ENCODE results near the gene ARHGEF38. TPM values are rescaled to one million over a fixed set of nuclear protein-coding genes. Genes with fewer than 3 reads are reported as not detected.

The ARHGEF38 gene
- polyA plus RNA-seq, 3 donors = not detected

- H3K4me3 ChIP-seq (replicated peaks in 1 of 3; ENCODE audit: low read depth in 2 of 3, low read length in 3 of 3) = no peak overlapping the region
- peaks cover 10% of the 10 kb centered on the region for H3K4me1 Mint-ChIP-seq
- no peak overlapping the region for H3K27ac ChIP-seq (ENCODE audit: low read depth in 1 of 2, low read length in 2 of 2)
- H3K4me1 ChIP-seq (ENCODE audit: control insufficient read depth in 1 of 2, insufficient read depth in 2 of 2, low read length in 2 of 2) = no peaks in the 10 kb centered on the region
- no peaks in the 10 kb centered on the region for H3K27me3 ChIP-seq (ENCODE audit: control insufficient read depth in 2 of 2, insufficient read depth in 2 of 2, low read length in 2 of 2)
- no peaks in the 10 kb centered on the region for H4K20me1 ChIP-seq (ENCODE audit: insufficient read depth, low read length)
- H3K4me3 Mint-ChIP-seq = no peak overlapping the region
- no peak for TF ChIP-seq CTCF (IDR thresholded peaks at IDR 0.05)
- 83% methylated on average over 1 of the region's 1 CpG for WGBS (ENCODE audit: insufficient coverage)
- H3K27me3 Mint-ChIP-seq (ENCODE audit: low read depth in 3 of 3) = peaks cover 0 to 1% (median 1%) of the 10 kb centered on the region in 3 donors
- H3K36me3 ChIP-seq (replicated peaks in 1 of 2; ENCODE audit: control insufficient read depth in 1 of 2, insufficient read depth in 2 of 2, low read length in 2 of 2) = no peaks in the 10 kb centered on the region
- peaks cover 0 to 8% (median 3%) of the 10 kb centered on the region in 7 donors for H3K9me3 Mint-ChIP-seq
- no peaks in the 10 kb centered on the region for H3K79me2 ChIP-seq (ENCODE audit: insufficient read depth, low read length)
- H3K9ac ChIP-seq (ENCODE audit: insufficient read depth, low read length, poor library complexity, severe bottlenecking) = no peak overlapping the region
- no peak overlapping the region for H2AFZ ChIP-seq (ENCODE audit: insufficient read depth, low read depth, low read length, poor library complexity, severe bottlenecking)
- no peak overlapping the region for H3K4me2 ChIP-seq (replicated peaks; ENCODE audit: extremely low read depth, low read length, poor library complexity, severe bottlenecking)
- no peaks in the 10 kb centered on the region for H3K36me3 Mint-ChIP-seq
- no peak for DNase-seq
- no peak overlapping the region for H3K27ac Mint-ChIP-seq
- H3K9me3 ChIP-seq (replicated peaks in 1 of 2; ENCODE audit: control insufficient read depth in 1 of 2, insufficient read depth in 1 of 2, low read length in 2 of 2) = peaks cover 4 to 5% of the 10 kb centered on the region in 2 donors
- intact Hi-C loops (cut with micrococcal nuclease) = no loop called here
Observed at GRCh38 chr4:105620640-105621323, 68.4 kb downstream of the ARHGEF38 start.

- TF ChIP-seq CTCF (IDR thresholded peaks at IDR 0.05) = no peak
- H4K20me1 ChIP-seq (ENCODE audit: insufficient read depth, low read length) = no peaks in the 10 kb centered on the region
- H3K27ac ChIP-seq (ENCODE audit: low read depth in 1 of 2, low read length in 2 of 2) = no peak overlapping the region
- no peaks in the 10 kb centered on the region for H3K4me1 ChIP-seq (ENCODE audit: control insufficient read depth in 1 of 2, insufficient read depth in 2 of 2, low read length in 2 of 2)
- no peak for DNase-seq
- H3K27me3 ChIP-seq (ENCODE audit: control insufficient read depth in 2 of 2, insufficient read depth in 2 of 2, low read length in 2 of 2) = no peaks in the 10 kb centered on the region
- Mint-ChIP-seq H3K36me3 (no peaks in the 10 kb centered on the region), H3K4me3 (no peak overlapping the region), H3K27me3 (ENCODE audit: low read depth in 3 of 3) (no peaks in the 10 kb centered on the region), H3K27ac (no peak overlapping the region), H3K9me3 (peaks cover 0 to 1% (median 0%) of the 10 kb centered on the region in 7 donors), H3K4me1 (peaks cover 10% of the 10 kb centered on the region)
- H2AFZ ChIP-seq (ENCODE audit: insufficient read depth, low read depth, low read length, poor library complexity, severe bottlenecking) = no peak overlapping the region
- WGBS (ENCODE audit: insufficient coverage) = 100% methylated on average over 2 of the region's 4 CpGs
- no peak overlapping the region for H3K4me3 ChIP-seq (replicated peaks in 1 of 3; ENCODE audit: low read depth in 2 of 3, low read length in 3 of 3)
- H3K9ac ChIP-seq (ENCODE audit: insufficient read depth, low read length, poor library complexity, severe bottlenecking) = no peak overlapping the region
- H3K9me3 ChIP-seq (replicated peaks in 1 of 2; ENCODE audit: control insufficient read depth in 1 of 2, insufficient read depth in 1 of 2, low read length in 2 of 2) = no peaks in the 10 kb centered on the region
- no peak overlapping the region for H3K4me2 ChIP-seq (replicated peaks; ENCODE audit: extremely low read depth, low read length, poor library complexity, severe bottlenecking)
- intact Hi-C loops (cut with micrococcal nuclease) = no loop called here
- H3K36me3 ChIP-seq (replicated peaks in 1 of 2; ENCODE audit: control insufficient read depth in 1 of 2, insufficient read depth in 2 of 2, low read length in 2 of 2) = no peaks in the 10 kb centered on the region
- H3K79me2 ChIP-seq (ENCODE audit: insufficient read depth, low read length) = no peaks in the 10 kb centered on the region
Observed at GRCh38 chr4:105622269-105622668, 69.8 kb downstream of the ARHGEF38 start.

All from CD14-positive monocyte (primary cell).